ENCODE measurements around the gene ADM2. TPM values are rescaled to one million over a fixed set of nuclear protein-coding genes. Genes with fewer than 3 reads are reported as not detected.

ADM2 gene
- polyA plus RNA-seq, 1 experiment = 3.1 TPM

- CTCF ChIA-PET = interaction anchor here (2.3 to 2.6 kb wide), 4 partner anchors 15 to 97 kb away, joined by 12 to 32 read pairs (median 20); partner anchors contain the start of genes LMF2, NCAPH2 and SYCE3
- POLR2A ChIA-PET = interaction anchor here (1.5 to 2.1 kb wide), 4 partner anchors 8 to 79 kb away, joined by 3 to 15 read pairs (median 7); no protein-coding TSS in a partner anchor
- Histone ChIP-seq H3K4me3 (ENCODE audit: low read depth, low read length) (peak overlapping the region; percentile 81), H3K27ac (ENCODE audit: low read depth, low read length) (no peak overlapping the region), H3K27me3 (ENCODE audit: control insufficient read depth, insufficient read depth, low read length) (no peaks in the 10 kb centered on the region), H3K9me3 (ENCODE audit: control insufficient read depth, insufficient read depth, low read length) (no peaks in the 10 kb centered on the region; the same call in 1 of the 2 replicates)
- no peak for TF ChIP-seq CTCF (IDR thresholded peaks at IDR 0.05; ENCODE audit: low read depth, low read length)
- DNase-seq (ENCODE audit: low read depth, low spot score) = no peak
Observed at GRCh38 chr22:50523806-50524675, 42.7 kb downstream of the ADM2 start.

- Histone ChIP-seq H3K4me3 (ENCODE audit: low read depth, low read length) (peak overlapping the region; percentile 81), H3K27me3 (ENCODE audit: control insufficient read depth, insufficient read depth, low read length) (no peaks in the 10 kb centered on the region), H3K27ac (ENCODE audit: low read depth, low read length) (peak overlapping the region; percentile 75), H3K9me3 (ENCODE audit: control insufficient read depth, insufficient read depth, low read length) (peaks cover 6% of the 10 kb centered on the region; the same call in 1 of the 2 replicates)
- ChIA-PET POLR2A (interaction anchor here (1.4 to 2.1 kb wide), 7 partner anchors 9 to 80 kb away, joined by 3 to 29 read pairs (median 6); partner anchors contain the start of genes CPT1B, LMF2 and NCAPH2), CTCF (interaction anchor here (0.9 to 2.6 kb wide), 7 partner anchors 10 to 117 kb away, joined by 3 to 32 read pairs (median 12); partner anchors contain the start of genes LMF2, NCAPH2 and SYCE3)
- DNase-seq (ENCODE audit: low read depth, low spot score) = no peak
- TF ChIP-seq CTCF (IDR thresholded peaks at IDR 0.05; ENCODE audit: low read depth, low read length) = no peak
Observed at GRCh38 chr22:50524676-50525103, 43.3 kb downstream of the ADM2 start.

- POLR2A ChIA-PET = interaction anchor here (0.8 to 2.1 kb wide), 16 partner anchors 10 to 102 kb away, joined by 3 to 29 read pairs (median 5); partner anchors contain the start of genes ARSA, CPT1B, KLHDC7B and LMF2
- H3K9me3 ChIP-seq (ENCODE audit: control insufficient read depth, insufficient read depth, low read length) = peaks cover 7% of the 10 kb centered on the region; the same call in 1 of the 2 replicates
- TF ChIP-seq CTCF (IDR thresholded peaks at IDR 0.05; ENCODE audit: low read depth, low read length) = peak; percentile 51
- CTCF ChIA-PET = interaction anchor here (0.5 to 2.6 kb wide), 26 partner anchors 10 to 169 kb away, joined by 3 to 32 read pairs (median 3); partner anchors contain the start of genes ARSA, CPT1B, KLHDC7B and LMF2
- peaks cover under 1% of the 10 kb centered on the region for H3K27me3 ChIP-seq (ENCODE audit: control insufficient read depth, insufficient read depth, low read length)
- peak; percentile 94 for DNase-seq (ENCODE audit: low read depth, low spot score)
- peak within 1 kb of the TSS; percentile 81 for H3K4me3 ChIP-seq (ENCODE audit: low read depth, low read length)
- peak within 1 kb of the TSS; percentile 75 for H3K27ac ChIP-seq (ENCODE audit: low read depth, low read length)
Observed at GRCh38 chr22:50525104-50525857, 43.9 kb downstream of the ADM2 start, which contains the start of gene SCO2. SCO2 (minus strand) TSS chr22:50525598; CDS start chr22:50524411, 1,187 bp downstream.

GRCh38 chr22:50525858-50526107 is 44.4 kb downstream of the ADM2 start:
- peak overlapping the region; percentile 81 for H3K4me3 ChIP-seq (ENCODE audit: low read depth, low read length)
- DNase-seq (ENCODE audit: low read depth, low spot score) = no peak
- peaks cover 5% of the 10 kb centered on the region for H3K27me3 ChIP-seq (ENCODE audit: control insufficient read depth, insufficient read depth, low read length)
- no peak overlapping the region for H3K27ac ChIP-seq (ENCODE audit: low read depth, low read length)
- POLR2A ChIA-PET = interaction anchor here (0.8 to 2.1 kb wide), 16 partner anchors 10 to 102 kb away, joined by 3 to 29 read pairs (median 5); partner anchors contain the start of genes ARSA, CPT1B, KLHDC7B and LMF2
- TF ChIP-seq CTCF (IDR thresholded peaks at IDR 0.05; ENCODE audit: low read depth, low read length) = no peak
- H3K9me3 ChIP-seq (ENCODE audit: control insufficient read depth, insufficient read depth, low read length) = peaks cover 11% of the 10 kb centered on the region; the same call in 1 of the 2 replicates
- CTCF ChIA-PET = interaction anchor here (0.5 to 2.6 kb wide), 26 partner anchors 10 to 169 kb away, joined by 3 to 32 read pairs (median 3); partner anchors contain the start of genes ARSA, CPT1B, KLHDC7B and LMF2
